ENCODE measurements around the gene PYGO2.
A peak's percentile ranks its signal among the peaks of the same experiment; 100 is the strongest.
"Not testable (repeated sequence)": the region's sequence is repeated elsewhere in the genome, so short reads cannot be mapped to it uniquely, and the experiment has no call there.

The PYGO2 gene

GRCh38 chr1:154977762-154978161 is 16.2 kb upstream of the PYGO2 start:
- DNase-seq = not testable (repeated sequence)

GRCh38 chr1:154975409-154976059 is 14.0 kb upstream of the PYGO2 start:
- DNase-seq = peak; percentile 46

GRCh38 chr1:154974808-154975408 is 13.3 kb upstream of the PYGO2 start:
- peak; percentile 97 for DNase-seq

GRCh38 chr1:154974102-154974807 is 12.7 kb upstream of the PYGO2 start, which contains the start of gene CKS1B:
TSS of gene CKS1B (plus strand) at chr1:154974681. CDS start at chr1:154974746, 65 bp downstream.
- peak; percentile 100 for DNase-seq

GRCh38 chr1:154973344-154974101 is 11.9 kb upstream of the PYGO2 start:
- peak; percentile 89 for DNase-seq

GRCh38 chr1:154972517-154973343 is 11.1 kb upstream of the PYGO2 start:
- DNase-seq = no peak

GRCh38 chr1:154972213-154972516 is 10.6 kb upstream of the PYGO2 start:
- no peak for DNase-seq

GRCh38 chr1:154971341-154971998 is 9.9 kb upstream of the PYGO2 start:
- DNase-seq = no peak

DNA sequence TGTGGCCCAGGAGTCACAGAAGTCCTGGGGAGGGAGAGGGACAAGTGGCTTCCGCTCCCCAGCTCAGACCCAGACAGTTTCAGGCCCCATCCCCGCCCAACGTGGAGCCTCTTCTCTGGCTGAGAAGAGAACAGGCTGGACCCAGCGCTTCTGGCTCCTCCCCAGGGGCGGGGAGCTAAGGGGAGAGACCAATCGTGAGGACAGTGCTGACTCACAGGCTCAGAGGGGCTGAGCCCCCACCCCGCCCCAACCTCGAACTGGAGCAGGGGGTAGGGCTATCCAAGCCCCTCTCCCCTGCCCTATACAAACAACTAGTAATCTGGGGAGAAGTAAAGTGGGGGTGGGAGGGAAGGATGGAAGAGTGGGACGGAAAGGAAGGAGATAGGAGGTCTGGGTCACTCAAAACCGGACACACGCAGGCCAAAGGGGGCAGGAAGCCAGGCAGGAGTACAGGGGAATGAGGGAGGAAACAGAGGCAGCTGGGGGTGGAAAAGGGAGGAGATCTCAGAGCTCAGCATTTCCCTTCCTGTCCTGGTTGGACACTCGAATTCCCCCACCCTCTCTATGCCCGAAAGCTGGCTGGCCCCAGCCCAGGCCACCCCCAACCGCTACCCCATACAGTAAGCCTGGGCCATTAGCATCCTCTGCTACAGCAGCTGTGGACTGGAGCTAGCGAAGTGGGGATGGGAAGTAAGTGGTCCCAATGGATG is 9.2 kb upstream of the PYGO2 start, which contains the start of gene SHC1:
TSS of gene SHC1 (minus strand) at position 117 of the 710 bp plus-strand sequence. CDS start 221 bp downstream, outside the sequence.
- DNase-seq = no peak

DNA sequence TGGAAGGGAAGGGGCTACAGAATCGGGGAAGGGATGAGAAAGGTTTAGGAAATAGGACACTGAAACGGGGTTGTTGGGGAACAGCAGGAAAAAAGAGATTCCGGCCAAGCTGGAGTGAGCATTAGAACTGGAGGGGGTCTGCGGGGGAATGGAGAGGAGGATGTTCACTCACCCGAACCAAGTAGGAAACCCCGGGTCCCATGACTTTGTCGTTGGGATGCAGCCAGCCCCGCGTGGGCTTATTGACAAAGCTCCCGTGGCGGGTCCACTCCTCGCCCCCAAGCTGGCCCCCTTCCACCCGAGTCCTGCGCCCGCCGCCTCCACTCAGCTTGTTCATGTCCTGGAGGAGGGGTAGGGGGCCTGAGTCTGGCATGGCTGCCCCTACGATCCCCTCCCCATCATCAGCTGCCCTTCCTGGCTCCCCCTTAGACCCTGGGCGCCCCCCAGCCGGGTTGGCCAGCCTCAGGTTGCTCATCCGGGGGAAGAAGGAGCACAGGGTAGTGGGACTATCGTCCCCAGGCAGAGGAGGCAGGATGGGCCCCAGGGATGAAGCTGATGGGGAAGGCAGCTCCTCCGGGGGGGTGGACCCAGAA is 8.4 kb upstream of the PYGO2 start:
- DNase-seq = no peak

GRCh38 chr1:154969246-154969645 is 7.7 kb upstream of the PYGO2 start:
- DNase-seq = no peak

GRCh38 chr1:154968731-154969130 is 7.1 kb upstream of the PYGO2 start:
- DNase-seq = no peak

DNA sequence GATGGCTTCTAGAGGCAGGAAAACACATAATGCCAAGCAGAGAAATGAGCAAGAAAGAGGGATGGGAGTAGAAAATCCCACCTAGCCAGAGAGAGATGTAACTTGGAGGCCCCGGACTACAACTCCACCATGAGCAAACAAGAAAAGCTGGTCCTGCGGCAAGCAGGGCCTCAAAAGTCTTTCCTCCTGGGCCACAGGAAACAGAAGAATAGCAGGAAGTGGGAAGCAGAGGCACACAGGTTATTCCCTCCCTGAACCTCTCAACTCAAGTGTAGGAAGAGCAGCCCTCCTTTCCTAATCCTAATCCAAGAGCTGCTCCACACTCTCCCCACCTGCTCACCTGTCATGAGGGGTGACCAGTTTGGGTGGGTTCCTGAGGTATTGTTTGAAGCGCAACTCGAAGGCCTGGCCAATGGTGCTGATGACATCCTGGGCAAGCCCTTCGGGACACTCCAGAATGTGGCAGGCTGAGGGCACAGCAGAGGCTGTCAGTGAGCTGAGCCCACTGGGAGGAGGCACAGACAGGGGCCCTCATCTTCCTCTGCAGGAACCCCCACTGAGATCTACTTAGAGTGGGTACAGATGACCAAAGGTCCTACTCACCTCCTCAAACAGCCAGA is 5.9 kb upstream of the PYGO2 start:
- DNase-seq = no peak

DNA sequence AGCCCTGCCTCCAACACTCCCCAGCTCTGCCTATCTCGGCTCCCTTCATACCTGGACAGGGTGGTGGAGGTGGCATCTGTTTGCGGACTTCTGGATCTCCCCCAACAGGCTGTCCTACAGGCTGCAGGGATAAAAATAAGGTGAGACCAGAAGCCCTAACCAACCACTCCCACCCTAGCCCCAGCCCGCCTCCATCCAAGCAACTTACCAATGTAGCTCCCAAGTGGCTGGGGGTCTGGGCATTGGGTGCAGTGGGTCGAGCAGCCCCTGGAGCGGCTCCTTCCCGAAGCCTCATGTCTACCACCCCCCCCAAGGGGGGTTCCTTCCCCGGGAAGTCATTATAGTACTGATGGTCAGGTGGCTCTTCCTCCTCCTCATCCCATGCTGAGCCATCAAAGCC is 4.5 kb upstream of the PYGO2 start:
- no peak for DNase-seq

GRCh38 chr1:154964359-154964758 is 2.8 kb upstream of the PYGO2 start:
- no peak for DNase-seq

GRCh38 chr1:154963643-154964042 is 2.1 kb upstream of the PYGO2 start:
- no peak for DNase-seq

DNA sequence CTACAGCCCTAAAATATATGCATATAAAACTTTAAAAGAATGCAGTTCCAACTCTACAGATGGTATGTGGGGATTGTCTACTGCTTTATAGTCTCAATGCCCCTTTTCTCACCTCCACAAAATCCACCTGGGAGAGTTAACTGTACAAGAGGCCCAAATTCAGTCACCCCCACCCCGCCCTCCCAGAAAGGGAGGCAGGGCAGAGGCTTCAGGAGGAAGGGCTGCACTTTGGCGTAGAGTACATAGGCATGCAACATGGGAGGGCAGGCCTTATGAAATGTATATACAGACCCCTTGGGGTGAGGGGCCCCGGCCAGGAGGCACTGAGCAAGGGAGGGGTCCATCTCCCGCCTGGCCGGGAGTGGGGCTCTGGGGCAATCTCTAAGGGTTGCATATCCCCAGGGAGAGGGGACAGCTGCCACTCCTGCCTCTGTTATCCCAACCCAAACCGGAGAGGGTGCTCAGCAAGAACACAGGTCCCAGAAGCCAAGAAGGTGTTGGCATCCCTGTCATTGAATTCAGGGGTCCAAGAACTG is 1.3 kb upstream of the PYGO2 start:
- DNase-seq = no peak

DNA sequence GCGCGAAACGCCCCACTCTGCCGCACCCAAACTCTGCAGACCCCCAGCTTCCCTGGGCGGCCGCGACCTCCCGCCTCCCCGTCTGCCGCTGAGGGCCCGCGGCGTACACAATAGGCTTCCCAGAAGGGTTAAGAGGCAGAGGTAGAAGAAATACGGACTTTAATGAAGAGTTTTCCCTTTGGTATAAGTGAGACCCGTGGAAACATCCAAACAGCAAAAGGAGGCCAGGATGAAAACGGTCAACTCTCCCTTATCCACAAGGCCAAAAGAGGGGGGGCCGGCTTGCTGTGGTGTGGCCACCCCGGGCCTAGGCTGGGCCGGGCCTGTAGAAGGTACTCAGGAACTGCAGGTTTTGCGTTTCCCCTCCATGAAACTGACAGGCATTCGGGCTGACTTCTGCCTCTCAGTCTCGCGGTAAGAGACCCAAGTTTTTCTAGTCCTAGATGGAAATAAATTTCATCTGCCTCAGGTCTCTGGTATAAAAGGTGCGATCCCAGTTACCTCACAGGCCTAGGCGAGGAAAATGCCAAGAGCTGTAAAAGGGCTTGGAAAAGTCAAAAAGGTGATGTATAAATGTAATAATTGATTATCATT is 671 bp upstream of the PYGO2 start:
- peak; percentile 46 for DNase-seq

GRCh38 chr1:154960446-154961136 is 991 bp downstream of the PYGO2 start:
- DNase-seq = no peak
